ENCODE results near the gene LMNTD1. TPM values are rescaled to one million over a fixed set of nuclear protein-coding genes. Genes with fewer than 3 reads are reported as not detected.

LMNTD1 gene
- polyA plus RNA-seq, 1 of the 3 experiments (the other 2 are of a cell fraction): 0.20 TPM

DNA sequence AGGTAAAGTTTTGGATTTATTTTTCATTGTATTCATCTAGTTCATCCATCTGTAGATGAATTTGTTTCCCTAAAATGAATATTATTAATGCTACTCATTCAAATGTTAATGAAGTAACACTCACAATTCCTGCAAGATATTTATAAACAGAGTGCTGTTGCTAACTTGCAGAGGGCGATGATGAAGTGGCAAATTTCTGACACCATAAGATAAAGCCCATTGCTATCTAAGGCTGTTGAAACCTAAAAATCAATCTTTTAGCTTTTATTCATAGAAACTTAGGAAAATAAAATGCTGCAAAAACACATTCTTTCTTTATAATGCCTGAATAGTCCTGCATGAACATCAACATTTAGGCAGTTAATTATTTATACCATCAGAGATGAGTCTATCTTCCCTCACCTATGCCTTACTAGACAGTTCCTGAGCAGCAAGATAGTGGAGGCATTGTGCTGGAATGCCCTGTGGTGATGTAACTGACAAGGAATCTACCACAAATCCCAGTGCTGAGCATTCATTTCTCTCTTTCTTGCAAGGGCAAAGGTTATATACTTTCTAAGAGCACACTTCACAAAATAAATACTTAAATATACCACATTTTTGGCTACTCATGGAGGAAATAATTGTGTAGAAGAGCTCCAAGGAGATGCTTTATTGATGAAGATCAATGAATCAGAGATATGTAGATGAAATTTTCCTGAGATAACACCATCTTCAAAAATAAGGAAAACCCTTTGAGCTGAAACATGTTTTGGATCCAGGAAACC is 57.6 kb downstream of the LMNTD1 start:
- 86% methylated on average over 1 of the region's 1 CpG for WGBS (ENCODE audit: low lambda C conversion rate)
- DNase-seq: no peak
- H3K4me3 ChIP-seq (ENCODE audit: low read depth in 2 of 2, low read length in 1 of 2): no peak overlapping the region
- H4K20me1 ChIP-seq (ENCODE audit: insufficient read depth): no peaks in the 10 kb centered on the region
- POLR2A ChIA-PET: no interaction called here
- peaks cover 12% of the 10 kb centered on the region for H3F3A ChIP-seq (replicated peaks; ENCODE audit: insufficient read depth)
- H2AFZ ChIP-seq (ENCODE audit: low read depth): no peak overlapping the region
- no peaks in the 10 kb centered on the region for H3K9me2 ChIP-seq
- CTCF ChIA-PET: no interaction called here
- no peak overlapping the region for H3K9ac ChIP-seq
- peak overlapping the region; percentile 28 to 79; a peak in 3 of 4 replicates for H3K27ac ChIP-seq (ENCODE audit: low read depth in 2 of 2, low read length in 1 of 2)
- H3K4me2 ChIP-seq: no peak overlapping the region; the same call in 1 of the 2 replicates
- H3K4me1 ChIP-seq (ENCODE audit: control insufficient read depth in 1 of 2, insufficient read depth in 2 of 2, low read depth in 1 of 2, low read length in 1 of 2): no peaks in the 10 kb centered on the region; a peak in 1 of 4 replicates
- no peaks in the 10 kb centered on the region for H3K27me3 ChIP-seq (ENCODE audit: insufficient read depth)
- 0 out of 2 replicates have a peak, but pooled peaks cover 11% of the 10 kb centered on the region for H3K9me3 ChIP-seq
- no peaks in the 10 kb centered on the region for H3K79me2 ChIP-seq (ENCODE audit: insufficient read depth)
- TF ChIP-seq, protein P1, sequence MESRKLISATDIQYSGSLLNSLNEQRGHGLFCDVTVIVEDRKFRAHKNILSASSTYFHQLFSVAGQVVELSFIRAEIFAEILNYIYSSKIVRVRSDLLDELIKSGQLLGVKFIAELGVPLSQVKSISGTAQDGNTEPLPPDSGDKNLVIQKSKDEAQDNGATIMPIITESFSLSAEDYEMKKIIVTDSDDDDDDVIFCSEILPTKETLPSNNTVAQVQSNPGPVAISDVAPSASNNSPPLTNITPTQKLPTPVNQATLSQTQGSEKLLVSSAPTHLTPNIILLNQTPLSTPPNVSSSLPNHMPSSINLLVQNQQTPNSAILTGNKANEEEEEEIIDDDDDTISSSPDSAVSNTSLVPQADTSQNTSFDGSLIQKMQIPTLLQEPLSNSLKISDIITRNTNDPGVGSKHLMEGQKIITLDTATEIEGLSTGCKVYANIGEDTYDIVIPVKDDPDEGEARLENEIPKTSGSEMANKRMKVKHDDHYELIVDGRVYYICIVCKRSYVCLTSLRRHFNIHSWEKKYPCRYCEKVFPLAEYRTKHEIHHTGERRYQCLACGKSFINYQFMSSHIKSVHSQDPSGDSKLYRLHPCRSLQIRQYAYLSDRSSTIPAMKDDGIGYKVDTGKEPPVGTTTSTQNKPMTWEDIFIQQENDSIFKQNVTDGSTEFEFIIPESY (IDR thresholded peaks at IDR 0.05; ENCODE audit: borderline replicate concordance, low read depth): no peak
- TF ChIP-seq FOXJ3 (CRISPR knock-in tag; IDR thresholded peaks at IDR 0.05) (no peak), NFIC (IDR thresholded peaks at IDR 0.05; ENCODE audit: borderline replicate concordance) (peak; percentile 33; the same call in 1 of the 2 replicates), TEAD4 (IDR thresholded peaks at IDR 0.05; ENCODE audit: borderline replicate concordance, insufficient read depth) (peak; percentile 94), GABPA (IDR thresholded peaks at IDR 0.05; ENCODE audit: low read depth) (no peak), CHD2 (IDR thresholded peaks at IDR 0.05; ENCODE audit: low read length, partially characterized antibody) (no peak), FOSL2 (IDR thresholded peaks at IDR 0.05; ENCODE audit: borderline replicate concordance, low read depth) (peak; percentile 75), SMC3 (IDR thresholded peaks at IDR 0.05; ENCODE audit: low read depth, low read length) (no peak), SIN3A (IDR thresholded peaks at IDR 0.05; ENCODE audit: borderline replicate concordance, low read depth, low read length) (no peak), RCOR1 (IDR thresholded peaks at IDR 0.05; ENCODE audit: low read length) (no peak), FOXM1 (IDR thresholded peaks at IDR 0.05; ENCODE audit: low read depth) (no peak), POLR2AphosphoS5 (IDR thresholded peaks at IDR 0.05; ENCODE audit: low read depth, low read length) (no peak), TCF12 (IDR thresholded peaks at IDR 0.05) (peak; percentile 69), JUND (IDR thresholded peaks at IDR 0.05) (peak; percentile 83), RXRA (IDR thresholded peaks at IDR 0.05; ENCODE audit: borderline replicate concordance, low read depth) (peak; percentile 89), RFX5 (IDR thresholded peaks at IDR 0.05; ENCODE audit: low read length) (no peak), EP300 (IDR thresholded peaks at IDR 0.05; ENCODE audit: borderline replicate concordance in 1 of 2, low read depth in 1 of 2, low read length in 1 of 2) (peak in 1 of 2 experiments; percentile 72; a peak in 1 of 4 replicates), RAD21 (IDR thresholded peaks at IDR 0.05; ENCODE audit: low read length) (no peak), NRF1 (IDR thresholded peaks at IDR 0.05; ENCODE audit: low read depth, low read length) (no peak), TAF1 (IDR thresholded peaks at IDR 0.05; ENCODE audit: borderline replicate concordance, low read depth, low read length) (no peak), MEF2A (IDR thresholded peaks at IDR 0.05; ENCODE audit: borderline replicate concordance, low read depth) (no peak), EZH2phosphoT487 (IDR thresholded peaks at IDR 0.05; ENCODE audit: borderline replicate concordance, low read depth) (no peak), YY1 (IDR thresholded peaks at IDR 0.05; ENCODE audit: low read depth) (no peak)
- TF ChIP-seq, protein P2, sequence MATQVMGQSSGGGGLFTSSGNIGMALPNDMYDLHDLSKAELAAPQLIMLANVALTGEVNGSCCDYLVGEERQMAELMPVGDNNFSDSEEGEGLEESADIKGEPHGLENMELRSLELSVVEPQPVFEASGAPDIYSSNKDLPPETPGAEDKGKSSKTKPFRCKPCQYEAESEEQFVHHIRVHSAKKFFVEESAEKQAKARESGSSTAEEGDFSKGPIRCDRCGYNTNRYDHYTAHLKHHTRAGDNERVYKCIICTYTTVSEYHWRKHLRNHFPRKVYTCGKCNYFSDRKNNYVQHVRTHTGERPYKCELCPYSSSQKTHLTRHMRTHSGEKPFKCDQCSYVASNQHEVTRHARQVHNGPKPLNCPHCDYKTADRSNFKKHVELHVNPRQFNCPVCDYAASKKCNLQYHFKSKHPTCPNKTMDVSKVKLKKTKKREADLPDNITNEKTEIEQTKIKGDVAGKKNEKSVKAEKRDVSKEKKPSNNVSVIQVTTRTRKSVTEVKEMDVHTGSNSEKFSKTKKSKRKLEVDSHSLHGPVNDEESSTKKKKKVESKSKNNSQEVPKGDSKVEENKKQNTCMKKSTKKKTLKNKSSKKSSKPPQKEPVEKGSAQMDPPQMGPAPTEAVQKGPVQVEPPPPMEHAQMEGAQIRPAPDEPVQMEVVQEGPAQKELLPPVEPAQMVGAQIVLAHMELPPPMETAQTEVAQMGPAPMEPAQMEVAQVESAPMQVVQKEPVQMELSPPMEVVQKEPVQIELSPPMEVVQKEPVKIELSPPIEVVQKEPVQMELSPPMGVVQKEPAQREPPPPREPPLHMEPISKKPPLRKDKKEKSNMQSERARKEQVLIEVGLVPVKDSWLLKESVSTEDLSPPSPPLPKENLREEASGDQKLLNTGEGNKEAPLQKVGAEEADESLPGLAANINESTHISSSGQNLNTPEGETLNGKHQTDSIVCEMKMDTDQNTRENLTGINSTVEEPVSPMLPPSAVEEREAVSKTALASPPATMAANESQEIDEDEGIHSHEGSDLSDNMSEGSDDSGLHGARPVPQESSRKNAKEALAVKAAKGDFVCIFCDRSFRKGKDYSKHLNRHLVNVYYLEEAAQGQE (IDR thresholded peaks at IDR 0.05; ENCODE audit: low read depth, low read length): 0 out of 2 replicates have a peak, but pooled peaks have one; percentile 41
- TF ChIP-seq, protein P3, sequence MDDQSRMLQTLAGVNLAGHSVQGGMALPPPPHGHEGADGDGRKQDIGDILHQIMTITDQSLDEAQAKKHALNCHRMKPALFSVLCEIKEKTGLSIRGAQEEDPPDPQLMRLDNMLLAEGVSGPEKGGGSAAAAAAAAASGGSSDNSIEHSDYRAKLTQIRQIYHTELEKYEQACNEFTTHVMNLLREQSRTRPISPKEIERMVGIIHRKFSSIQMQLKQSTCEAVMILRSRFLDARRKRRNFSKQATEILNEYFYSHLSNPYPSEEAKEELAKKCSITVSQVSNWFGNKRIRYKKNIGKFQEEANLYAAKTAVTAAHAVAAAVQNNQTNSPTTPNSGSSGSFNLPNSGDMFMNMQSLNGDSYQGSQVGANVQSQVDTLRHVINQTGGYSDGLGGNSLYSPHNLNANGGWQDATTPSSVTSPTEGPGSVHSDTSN (IDR thresholded peaks at IDR 0.05): peak; percentile 74
- TF ChIP-seq, protein P4, sequence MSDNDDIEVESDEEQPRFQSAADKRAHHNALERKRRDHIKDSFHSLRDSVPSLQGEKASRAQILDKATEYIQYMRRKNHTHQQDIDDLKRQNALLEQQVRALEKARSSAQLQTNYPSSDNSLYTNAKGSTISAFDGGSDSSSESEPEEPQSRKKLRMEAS (IDR thresholded peaks at IDR 0.05; ENCODE audit: low read depth): no peak
- TF ChIP-seq, protein P5, sequence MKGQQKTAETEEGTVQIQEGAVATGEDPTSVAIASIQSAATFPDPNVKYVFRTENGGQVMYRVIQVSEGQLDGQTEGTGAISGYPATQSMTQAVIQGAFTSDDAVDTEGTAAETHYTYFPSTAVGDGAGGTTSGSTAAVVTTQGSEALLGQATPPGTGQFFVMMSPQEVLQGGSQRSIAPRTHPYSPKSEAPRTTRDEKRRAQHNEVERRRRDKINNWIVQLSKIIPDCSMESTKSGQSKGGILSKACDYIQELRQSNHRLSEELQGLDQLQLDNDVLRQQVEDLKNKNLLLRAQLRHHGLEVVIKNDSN (IDR thresholded peaks at IDR 0.05; ENCODE audit: borderline replicate concordance, low read depth): no peak
- H3K36me3 ChIP-seq (replicated peaks in 1 of 2; ENCODE audit: control insufficient read depth in 1 of 2, insufficient read depth in 2 of 2, low read length in 1 of 2): no peaks in the 10 kb centered on the region
